CD14-positive monocyte (primary cell): ENCODE results near the gene TACC2. TPM values are rescaled to one million over a fixed set of nuclear protein-coding genes. Genes with fewer than 3 reads are reported as not detected.

Experiments used
- DNase-seq, 3 donors: peaks; one replicate each; pipeline ENCODE4 v3.0.0-alpha.2; 2011 to 2022
- H2AFZ ChIP-seq: 2 replicates; pipeline ENCODE4 v1.6.0; 2012; ENCODE audit warnings: mild to moderate bottlenecking, low read depth, low read length, inconsistent platforms; ENCODE audit not compliant: insufficient read depth, poor library complexity, severe bottlenecking
- H3K27ac ChIP-seq, 2 donors: 1 replicate in 1 of 2; 2 replicates in 1 of 2; pipeline ENCODE4 v1.5.1; 2012 to 2013; ENCODE audit warnings: low read length in 2 of 2, control low read depth in 1 of 2, inconsistent platforms in 1 of 2, low read depth in 1 of 2, mild to moderate bottlenecking in 1 of 2
- H3K27me3 ChIP-seq, 2 donors: one replicate each; pipeline versions ENCODE4 v1.6.0 to v1.6.1; 2011 to 2013; ENCODE audit warnings: low read length in 2 of 2; ENCODE audit not compliant: control insufficient read depth in 2 of 2, insufficient read depth in 2 of 2
- H3K36me3 ChIP-seq, 2 donors: replicated peaks in 1 of 2; 1 replicate in 1 of 2; 2 replicates in 1 of 2; pipeline versions ENCODE4 v1.5.1 to v1.6.1; 2012 to 2013; ENCODE audit warnings: low read length in 2 of 2, control low read depth in 1 of 2, inconsistent platforms in 1 of 2, mild to moderate bottlenecking in 1 of 2; ENCODE audit not compliant: insufficient read depth in 2 of 2, control insufficient read depth in 1 of 2
- H3K4me1 ChIP-seq, 2 donors: 1 replicate in 1 of 2; 2 replicates in 1 of 2; pipeline versions ENCODE4 v1.5.1 to v1.6.1; 2012 to 2013; ENCODE audit warnings: low read length in 2 of 2, control low read depth in 1 of 2, inconsistent platforms in 1 of 2, mild to moderate bottlenecking in 1 of 2, moderate library complexity in 1 of 2; ENCODE audit not compliant: insufficient read depth in 2 of 2, control insufficient read depth in 1 of 2
- H3K4me2 ChIP-seq: replicated peaks from 2 replicates; pipeline ENCODE3; 2012; ENCODE audit warnings: low read length, moderate library complexity, mild to moderate bottlenecking; ENCODE audit not compliant: poor library complexity, severe bottlenecking; ENCODE audit errors: extremely low read depth
- H3K4me3 ChIP-seq, 3 experiments: fragments of 200-600 bp in 1 of 3; sonication (generic) in 1 of 3; replicated peaks in 1 of 3; 1 replicate in 2 of 3; 2 replicates in 1 of 3; pipeline ENCODE4 v1.5.1; 2011 to 2013; ENCODE audit warnings: low read length in 3 of 3, mild to moderate bottlenecking in 3 of 3, control low read depth in 2 of 3, low read depth in 2 of 3, inconsistent platforms in 1 of 3, moderate library complexity in 1 of 3
- H3K79me2 ChIP-seq: 2 replicates; pipeline ENCODE4 v1.6.0; 2012; ENCODE audit warnings: mild to moderate bottlenecking, control low read depth, inconsistent platforms, low read length, moderate library complexity; ENCODE audit not compliant: insufficient read depth
- H3K9ac ChIP-seq: 2 replicates; pipeline ENCODE4 v1.6.0; 2017; ENCODE audit warnings: low read length, mild to moderate bottlenecking; ENCODE audit not compliant: insufficient read depth, poor library complexity, severe bottlenecking
- H3K9me3 ChIP-seq, 2 donors: replicated peaks in 1 of 2; 1 replicate in 1 of 2; 2 replicates in 1 of 2; pipeline versions ENCODE4 v1.5.1 to v1.6.1; 2012 to 2013; ENCODE audit warnings: low read length in 2 of 2, control low read depth in 1 of 2; ENCODE audit not compliant: control insufficient read depth in 1 of 2, insufficient read depth in 1 of 2
- H4K20me1 ChIP-seq: 2 replicates; pipeline ENCODE4 v1.6.0; 2012; ENCODE audit warnings: mild to moderate bottlenecking, low read length, control low read depth, moderate library complexity; ENCODE audit not compliant: insufficient read depth
- H3K27ac Mint-ChIP-seq, 7 donors: one replicate each; pipeline ENCODE4 v1.8.0; 2020; ENCODE audit warnings: mild to moderate bottlenecking in 7 of 7, mixed read lengths in 7 of 7, moderate library complexity in 6 of 7, inconsistent platforms in 2 of 7
- H3K27me3 Mint-ChIP-seq, 3 donors: one replicate each; pipeline ENCODE4 v1.8.0; 2021 to 2022; ENCODE audit warnings: low read depth in 3 of 3, mild to moderate bottlenecking in 3 of 3, mixed read lengths in 3 of 3, moderate library complexity in 3 of 3, inconsistent platforms in 1 of 3
- H3K36me3 Mint-ChIP-seq, 2 donors: one replicate each; pipeline ENCODE4 v1.8.0; 2020; ENCODE audit warnings: mixed read lengths in 2 of 2, inconsistent platforms in 1 of 2, mild to moderate bottlenecking in 1 of 2
- H3K4me1 Mint-ChIP-seq: one replicate; pipeline ENCODE4 v1.8.0; 2020; ENCODE audit warnings: mild to moderate bottlenecking, mixed read lengths
- H3K4me3 Mint-ChIP-seq, 2 donors: one replicate each; pipeline ENCODE4 v1.8.0; 2020; ENCODE audit warnings: mild to moderate bottlenecking in 2 of 2, mixed read lengths in 2 of 2, moderate library complexity in 1 of 2
- H3K9me3 Mint-ChIP-seq, 7 donors: one replicate each; pipeline ENCODE4 v1.8.0; 2020 to 2022; ENCODE audit warnings: mixed read lengths in 7 of 7, mild to moderate bottlenecking in 6 of 7, moderate library complexity in 6 of 7, inconsistent platforms in 2 of 7
- WGBS: methylation state at CpG from one replicate; pipeline ENCODE4 v1.1.5; 2013; ENCODE audit warnings: missing lambda C conversion rate; ENCODE audit not compliant: insufficient coverage; 5-methylcytosine and 5-hydroxymethylcytosine counted together
- intact Hi-C, 2 donors: fragments of 100-400 bp; cut with micrococcal nuclease; formaldehyde crosslinking; loops; one replicate each; pipeline versions ENCODE4 v1.15.0 to v1.15.1; 2023
- polyA plus RNA-seq, 3 donors: library from polyadenylated mRNA; depleted of rRNA in 1 of 3; unstranded in 2 of 3; stranded (reverse) in 1 of 3; fragments of 300-500 nt in 2 of 3; fragments of >200 nt in 1 of 3; fragmentation: Illumina TruSeq in 2 of 3; gene quantifications; 1 replicate in 2 of 3; 2 replicates in 1 of 3; pipeline ENCODE4 v1.2.3, GENCODE V29; 2012 to 2021
- TF ChIP-seq, protein P1 (sequence below): fragments of 200-600 bp; IDR thresholded peaks from one replicate; pipeline ENCODE4 v1.8.0; 2022; ENCODE audit warnings: antibody characterized with exemption, mild to moderate bottlenecking

The TACC2 gene
- polyA plus RNA-seq, 3 donors: 0.03 TPM; not detected in 2

DNA sequence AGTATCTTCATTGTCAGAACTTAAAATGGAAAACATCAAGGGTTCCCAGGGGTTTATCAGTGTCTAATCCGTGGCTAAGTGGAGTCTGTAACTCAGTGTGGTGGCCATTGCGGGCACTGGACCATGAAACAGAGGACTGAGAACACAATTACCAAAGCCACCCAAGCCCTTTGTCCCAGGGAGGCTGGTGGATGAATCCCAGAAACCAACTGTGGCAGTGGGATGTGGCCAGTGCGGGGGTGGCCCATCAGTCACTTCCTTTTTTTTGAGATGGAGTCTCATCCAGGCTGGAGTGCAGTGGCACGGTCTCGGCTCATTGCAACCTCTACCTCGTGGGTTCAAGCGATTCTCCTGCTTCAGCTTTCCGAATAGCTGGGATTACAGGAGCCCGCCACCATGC, 61.8 kb downstream of the TACC2 start:
- H3K9me3 Mint-ChIP-seq: peaks cover 0 to 9% (median 5%) of the 10 kb centered on the region in 7 donors
- intact Hi-C loops: no loop called here
- Histone ChIP-seq H3K9ac (no peak overlapping the region), H3K4me2 (no peak overlapping the region), H3K27me3 (no peaks in the 10 kb centered on the region), H4K20me1 (no peaks in the 10 kb centered on the region), H3K27ac (no peak overlapping the region), H3K36me3 (no peaks in the 10 kb centered on the region), H3K9me3 (peaks cover 0 to 4% of the 10 kb centered on the region in 2 donors), H3K79me2 (no peaks in the 10 kb centered on the region), H3K4me1 (no peaks in the 10 kb centered on the region), H2AFZ (no peak overlapping the region), H3K4me3 (no peak overlapping the region)
- no peak overlapping the region for H3K4me3 Mint-ChIP-seq
- no peak overlapping the region for H3K27ac Mint-ChIP-seq
- no peak for DNase-seq
- H3K36me3 Mint-ChIP-seq: no peaks in the 10 kb centered on the region
- H3K27me3 Mint-ChIP-seq: peaks cover 0 to 5% (median 3%) of the 10 kb centered on the region in 3 donors
- no peaks in the 10 kb centered on the region for H3K4me1 Mint-ChIP-seq
- 79% methylated on average over 7 of the region's 9 CpGs for WGBS
- TF ChIP-seq, protein P1, sequence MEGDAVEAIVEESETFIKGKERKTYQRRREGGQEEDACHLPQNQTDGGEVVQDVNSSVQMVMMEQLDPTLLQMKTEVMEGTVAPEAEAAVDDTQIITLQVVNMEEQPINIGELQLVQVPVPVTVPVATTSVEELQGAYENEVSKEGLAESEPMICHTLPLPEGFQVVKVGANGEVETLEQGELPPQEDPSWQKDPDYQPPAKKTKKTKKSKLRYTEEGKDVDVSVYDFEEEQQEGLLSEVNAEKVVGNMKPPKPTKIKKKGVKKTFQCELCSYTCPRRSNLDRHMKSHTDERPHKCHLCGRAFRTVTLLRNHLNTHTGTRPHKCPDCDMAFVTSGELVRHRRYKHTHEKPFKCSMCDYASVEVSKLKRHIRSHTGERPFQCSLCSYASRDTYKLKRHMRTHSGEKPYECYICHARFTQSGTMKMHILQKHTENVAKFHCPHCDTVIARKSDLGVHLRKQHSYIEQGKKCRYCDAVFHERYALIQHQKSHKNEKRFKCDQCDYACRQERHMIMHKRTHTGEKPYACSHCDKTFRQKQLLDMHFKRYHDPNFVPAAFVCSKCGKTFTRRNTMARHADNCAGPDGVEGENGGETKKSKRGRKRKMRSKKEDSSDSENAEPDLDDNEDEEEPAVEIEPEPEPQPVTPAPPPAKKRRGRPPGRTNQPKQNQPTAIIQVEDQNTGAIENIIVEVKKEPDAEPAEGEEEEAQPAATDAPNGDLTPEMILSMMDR: no peak

DNA sequence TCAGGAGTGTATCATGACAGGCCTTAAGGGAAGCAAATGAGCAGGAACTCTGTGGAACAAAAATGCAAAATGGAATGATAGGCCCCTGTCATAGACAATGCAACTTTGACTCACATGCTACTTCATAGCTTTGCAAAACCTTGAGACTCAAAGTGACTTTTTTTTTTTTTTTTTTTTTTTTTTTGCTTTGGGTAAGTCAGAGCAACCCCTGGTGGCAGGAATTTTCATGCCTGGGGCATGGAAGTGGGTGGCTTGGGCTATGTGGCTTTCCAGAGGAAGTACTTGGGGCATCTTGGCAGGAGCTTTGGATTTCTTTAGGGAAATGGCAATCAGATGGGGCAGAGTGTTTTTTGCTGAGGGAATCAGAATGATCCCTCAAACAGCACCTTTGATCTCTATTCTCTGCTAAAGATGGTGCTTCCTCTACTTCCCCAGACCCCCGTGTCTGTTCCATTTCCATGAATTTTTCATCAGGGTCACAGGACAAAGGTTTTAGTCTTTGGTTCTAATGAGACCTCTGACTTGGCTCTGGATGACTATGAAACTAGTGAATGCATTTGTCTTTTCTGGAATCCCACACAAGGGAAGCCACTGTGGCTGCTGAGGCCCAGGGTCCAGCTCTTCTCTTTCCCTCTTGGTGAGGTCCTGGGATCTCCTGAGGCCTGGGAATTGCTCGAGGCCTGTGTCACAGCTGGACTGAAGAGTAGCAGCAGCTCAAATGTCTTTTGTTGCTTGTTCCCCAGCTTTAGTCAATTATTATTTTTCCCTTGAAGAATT, 62.8 kb downstream of the TACC2 start:
- Mint-ChIP-seq H3K4me3 (no peak overlapping the region), H3K27me3 (peaks cover 0 to 5% (median 3%) of the 10 kb centered on the region in 3 donors), H3K4me1 (no peaks in the 10 kb centered on the region), H3K9me3 (peaks cover 0 to 15% (median 5%) of the 10 kb centered on the region in 7 donors), H3K36me3 (no peaks in the 10 kb centered on the region), H3K27ac (peak overlapping the region in 1 of 7 donors; percentile 8)
- Histone ChIP-seq H4K20me1 (no peaks in the 10 kb centered on the region), H3K9me3 (peaks cover 0 to 4% of the 10 kb centered on the region in 2 donors), H2AFZ (no peak overlapping the region), H3K4me1 (no peaks in the 10 kb centered on the region), H3K36me3 (no peaks in the 10 kb centered on the region), H3K79me2 (no peaks in the 10 kb centered on the region), H3K27me3 (no peaks in the 10 kb centered on the region), H3K4me2 (no peak overlapping the region), H3K9ac (no peak overlapping the region), H3K4me3 (no peak overlapping the region), H3K27ac (no peak overlapping the region)
- no CpG with 5 or more reads among the region's 2 CpGs for WGBS
- no peak for DNase-seq
- intact Hi-C loops: no loop called here
- TF ChIP-seq, protein P1: no peak
